Type B pancreatic cell (in vitro differentiated cells): ENCODE data around the gene DHRS2. TPM values are rescaled to one million over a fixed set of nuclear protein-coding genes. Genes with fewer than 3 reads are reported as not detected.

Experiments used
- DNase-seq: peaks from one replicate; pipeline ENCODE4 v3.0.0; 2021; ENCODE audit warnings: mixed read lengths; ENCODE audit not compliant: unreplicated experiment; ENCODE audit errors: extremely low spot score
- H3K27ac Mint-ChIP-seq: 2 replicates; pipeline ENCODE4 v1.8.0; 2021; ENCODE audit warnings: mild to moderate bottlenecking, mixed read lengths
- H3K27me3 Mint-ChIP-seq: 2 replicates; pipeline ENCODE4 v1.8.0; 2021; ENCODE audit warnings: mixed read lengths
- H3K36me3 Mint-ChIP-seq: 2 replicates; pipeline ENCODE4 v1.8.0; 2021; ENCODE audit warnings: mixed read lengths
- H3K4me1 Mint-ChIP-seq: one replicate; pipeline ENCODE4 v1.8.0; 2021; ENCODE audit warnings: mixed read lengths; ENCODE audit not compliant: unreplicated experiment
- H3K4me3 Mint-ChIP-seq: 2 replicates; pipeline ENCODE4 v1.8.0; 2021; ENCODE audit warnings: mild to moderate bottlenecking, mixed read lengths
- H3K9me3 Mint-ChIP-seq: 2 replicates; pipeline ENCODE4 v1.8.0; 2021; ENCODE audit warnings: mixed read lengths
- total RNA-seq: library from RNA; stranded (reverse); gene quantifications from 2 replicates; pipeline ENCODE4 v1.2.1, GENCODE V29; 2021; ENCODE audit warnings: low replicate concordance
- TF ChIP-seq, protein P1 (sequence below): fragments of 200-600 bp; sonication (generic); conservative IDR thresholded peaks from 2 replicates; pipeline ENCODE4 v1.5.0; 2021; ENCODE audit warnings: antibody characterized with exemption, mild to moderate bottlenecking

DHRS2 gene
- total RNA-seq, 1 donor from 2014 or later = 1.4 TPM

GRCh38 chr14:23624830-23625404, 11.2 kb upstream of the DHRS2 start:
- H3K4me1 Mint-ChIP-seq = no peaks in the 10 kb centered on the region
- DNase-seq = no peak
- H3K27me3 Mint-ChIP-seq = peaks cover 2% of the 10 kb centered on the region
- H3K9me3 Mint-ChIP-seq = no peaks in the 10 kb centered on the region
- no peak overlapping the region for H3K4me3 Mint-ChIP-seq
- H3K27ac Mint-ChIP-seq = no peak overlapping the region
- H3K36me3 Mint-ChIP-seq = no peaks in the 10 kb centered on the region
- TF ChIP-seq, protein P1, sequence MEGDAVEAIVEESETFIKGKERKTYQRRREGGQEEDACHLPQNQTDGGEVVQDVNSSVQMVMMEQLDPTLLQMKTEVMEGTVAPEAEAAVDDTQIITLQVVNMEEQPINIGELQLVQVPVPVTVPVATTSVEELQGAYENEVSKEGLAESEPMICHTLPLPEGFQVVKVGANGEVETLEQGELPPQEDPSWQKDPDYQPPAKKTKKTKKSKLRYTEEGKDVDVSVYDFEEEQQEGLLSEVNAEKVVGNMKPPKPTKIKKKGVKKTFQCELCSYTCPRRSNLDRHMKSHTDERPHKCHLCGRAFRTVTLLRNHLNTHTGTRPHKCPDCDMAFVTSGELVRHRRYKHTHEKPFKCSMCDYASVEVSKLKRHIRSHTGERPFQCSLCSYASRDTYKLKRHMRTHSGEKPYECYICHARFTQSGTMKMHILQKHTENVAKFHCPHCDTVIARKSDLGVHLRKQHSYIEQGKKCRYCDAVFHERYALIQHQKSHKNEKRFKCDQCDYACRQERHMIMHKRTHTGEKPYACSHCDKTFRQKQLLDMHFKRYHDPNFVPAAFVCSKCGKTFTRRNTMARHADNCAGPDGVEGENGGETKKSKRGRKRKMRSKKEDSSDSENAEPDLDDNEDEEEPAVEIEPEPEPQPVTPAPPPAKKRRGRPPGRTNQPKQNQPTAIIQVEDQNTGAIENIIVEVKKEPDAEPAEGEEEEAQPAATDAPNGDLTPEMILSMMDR = no peak

DNA sequence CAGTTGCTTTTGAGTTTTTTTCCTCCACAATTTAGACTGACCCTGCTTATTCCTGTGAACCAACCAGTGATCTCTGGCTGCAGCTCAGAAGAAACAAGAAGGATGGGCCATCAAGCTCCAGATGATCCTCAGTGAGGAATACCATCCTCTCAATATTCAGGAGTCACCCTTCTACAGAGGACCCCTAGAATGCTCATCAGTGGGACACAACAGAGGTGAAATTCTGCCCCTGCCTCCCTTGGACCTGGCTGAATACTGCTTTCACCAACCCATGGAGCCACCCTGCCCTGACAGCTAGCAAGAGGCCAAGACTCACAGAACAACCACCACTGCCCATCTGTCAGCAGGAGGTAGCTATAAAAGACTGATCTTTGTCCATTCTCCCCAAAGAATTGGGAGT, 9.2 kb upstream of the DHRS2 start:
- Mint-ChIP-seq H3K4me1 (peaks cover 6% of the 10 kb centered on the region), H3K27me3 (no peaks in the 10 kb centered on the region), H3K9me3 (no peaks in the 10 kb centered on the region), H3K36me3 (no peaks in the 10 kb centered on the region), H3K4me3 (no peak overlapping the region), H3K27ac (no peak overlapping the region)
- DNase-seq = no peak
- TF ChIP-seq, protein P1 = no peak

GRCh38 chr14:23627961-23628360, 8.2 kb upstream of the DHRS2 start:
- DNase-seq = no peak
- peaks cover 10% of the 10 kb centered on the region for H3K4me1 Mint-ChIP-seq
- H3K4me3 Mint-ChIP-seq = no peak overlapping the region
- H3K9me3 Mint-ChIP-seq = no peaks in the 10 kb centered on the region
- TF ChIP-seq, protein P1 = no peak
- H3K27me3 Mint-ChIP-seq = no peaks in the 10 kb centered on the region
- no peaks in the 10 kb centered on the region for H3K36me3 Mint-ChIP-seq
- H3K27ac Mint-ChIP-seq = no peak overlapping the region

- peaks cover 17% of the 10 kb centered on the region for H3K4me1 Mint-ChIP-seq
These were observed 7.0 kb upstream of the DHRS2 start for GRCh38 chr14:23629204-23629603.

GRCh38 chr14:23629832-23630396, 6.2 kb upstream of the DHRS2 start:
- Mint-ChIP-seq H3K27ac (no peak overlapping the region), H3K4me1 (peaks cover 17% of the 10 kb centered on the region), H3K27me3 (no peaks in the 10 kb centered on the region), H3K9me3 (no peaks in the 10 kb centered on the region), H3K4me3 (no peak overlapping the region), H3K36me3 (no peaks in the 10 kb centered on the region)
- TF ChIP-seq, protein P1 = no peak
- no peak for DNase-seq

More at GRCh38 chr14:23629204-23629603, 7.0 kb upstream of the DHRS2 start:
- DNase-seq = no peak
- H3K9me3 Mint-ChIP-seq = no peaks in the 10 kb centered on the region
- H3K4me3 Mint-ChIP-seq = no peak overlapping the region
- TF ChIP-seq, protein P1 = no peak
- H3K27me3 Mint-ChIP-seq = no peaks in the 10 kb centered on the region
- no peaks in the 10 kb centered on the region for H3K36me3 Mint-ChIP-seq
- no peak overlapping the region for H3K27ac Mint-ChIP-seq
